Stimulated activated CD8-positive, alpha-beta memory T cell treated with anti-CD3 and anti-CD28 coated beads, Interleukin-4, amount 100 ng/mL, for 48 hours (primary cell): ENCODE measurements around the gene PCID2.
"Not testable (repeated sequence)": the region's sequence is repeated elsewhere in the genome, so short reads cannot be mapped to it uniquely, and the experiment has no call there.

Experiments used
- DNase-seq: peaks from one replicate; pipeline ENCODE4 v3.0.0-alpha.2; 2020

PCID2 gene

GRCh38 chr13:113208421-113209335 is at the start of gene PCID2:
Gene PCID2 (minus strand): TSS chr13:113208669. CDS start chr13:113208634, 35 bp downstream.
- DNase-seq: peak; percentile 93

GRCh38 chr13:113257908-113258307 is 49.4 kb upstream of the PCID2 start:
- DNase-seq: not testable (repeated sequence)

- no peak for DNase-seq
Observed at GRCh38 chr13:113252516-113253095, 44.1 kb upstream of the PCID2 start.

GRCh38 chr13:113245849-113246796 is 37.7 kb upstream of the PCID2 start:
- DNase-seq: no peak

GRCh38 chr13:113243847-113244246 is 35.4 kb upstream of the PCID2 start:
- no peak for DNase-seq

GRCh38 chr13:113241623-113242022 is 33.2 kb upstream of the PCID2 start:
- DNase-seq: not testable (repeated sequence)

- no peak for DNase-seq
Observed at GRCh38 chr13:113239986-113240385, 31.5 kb upstream of the PCID2 start.

- DNase-seq: no peak
Observed at GRCh38 chr13:113239357-113239756, 30.9 kb upstream of the PCID2 start.

GRCh38 chr13:113238536-113238935 is 30.1 kb upstream of the PCID2 start:
- no peak for DNase-seq

GRCh38 chr13:113233101-113233500 is 24.6 kb upstream of the PCID2 start:
- no peak for DNase-seq

GRCh38 chr13:113232208-113233003 is 23.9 kb upstream of the PCID2 start:
- no peak for DNase-seq

GRCh38 chr13:113231306-113232207 is 23.1 kb upstream of the PCID2 start:
- no peak for DNase-seq

- no peak for DNase-seq
Observed at GRCh38 chr13:113229791-113230190, 21.3 kb upstream of the PCID2 start.

GRCh38 chr13:113229161-113229560 is 20.7 kb upstream of the PCID2 start:
- DNase-seq: no peak

- DNase-seq: no peak
Observed at GRCh38 chr13:113226873-113227450, 18.5 kb upstream of the PCID2 start.

GRCh38 chr13:113225515-113225914 is 17.0 kb upstream of the PCID2 start:
- DNase-seq: no peak

GRCh38 chr13:113224486-113224885 is 16.0 kb upstream of the PCID2 start:
- DNase-seq: no peak

- DNase-seq: no peak
Observed at GRCh38 chr13:113223070-113223469, 14.6 kb upstream of the PCID2 start.

GRCh38 chr13:113220877-113221276 is 12.4 kb upstream of the PCID2 start:
- no peak for DNase-seq

GRCh38 chr13:113220141-113220598 is 11.7 kb upstream of the PCID2 start:
- DNase-seq: no peak
